K562 (cell line): ENCODE results near the gene CYFIP2. TPM values are rescaled to one million over a fixed set of nuclear protein-coding genes. Genes with fewer than 3 reads are reported as not detected.
A peak's percentile ranks its signal among the peaks of the same experiment; 100 is the strongest.

Source experiments
- ATF1 ChIP-seq, 2 experiments: fragments of 450-650 bp in 1 of 2; IDR thresholded peaks; 2 replicates each; pipeline ENCODE4 v1.6.1; 2016; ENCODE audit warnings: missing compliant biosample characterization in 1 of 2, missing genetic modification characterization in 1 of 2
- ATF3 ChIP-seq, 2 experiments: fragments of 450-650 bp in 1 of 2; sonication (generic) in 1 of 2; formaldehyde crosslinking in 1 of 2; IDR thresholded peaks in 1 of 2; conservative IDR thresholded peaks in 1 of 2; 2 replicates each; pipeline versions ENCODE4 v1.6.1 to v1.8.1; 2016 to 2023; ENCODE audit warnings: mild to moderate bottlenecking in 2 of 2, moderate library complexity in 2 of 2, inconsistent platforms in 1 of 2, missing genetic modification reagents in 1 of 2
- CTCF ChIP-seq, 3 experiments: IDR thresholded peaks in 2 of 3; conservative IDR thresholded peaks in 1 of 3; 2 replicates each; pipeline ENCODE4 v1.5.1; 2011 to 2012; ENCODE audit warnings: low read length in 3 of 3, mild to moderate bottlenecking in 3 of 3, control low read depth in 2 of 3, improper control_type of control experiment in 1 of 3, inconsistent platforms in 1 of 3, low read depth in 1 of 3, mixed read lengths in 1 of 3, moderate library complexity in 1 of 3; ENCODE audit not compliant: insufficient read depth in 2 of 3
- DEAF1 ChIP-seq: fragments of 450-650 bp; formaldehyde crosslinking; IDR thresholded peaks from 2 replicates; pipeline ENCODE4 v1.4.0; 2020; ENCODE audit warnings: mild to moderate bottlenecking, moderate library complexity
- KDM2B ChIP-seq: fragments of 250-450 bp; sonication (Bioruptor Pico); IDR thresholded peaks from 2 replicates; pipeline ENCODE4 v1.8.0; 2021; ENCODE audit warnings: mild to moderate bottlenecking, moderate library complexity
- RAD21 ChIP-seq, 2 experiments: fragments of 250-450 bp in 1 of 2; fragments of 450-650 bp in 1 of 2; sonication (Bioruptor Pico) in 1 of 2; formaldehyde crosslinking in 1 of 2; IDR thresholded peaks in 1 of 2; conservative IDR thresholded peaks in 1 of 2; 2 replicates each; pipeline versions ENCODE4 v1.4.0 to v1.8.0; 2020 to 2022; ENCODE audit warnings: mild to moderate bottlenecking in 2 of 2, moderate library complexity in 1 of 2
- REST ChIP-seq, 2 experiments: fragments of 450-650 bp; formaldehyde crosslinking in 1 of 2; IDR thresholded peaks; 2 replicates each; pipeline versions ENCODE4 v1.4.0 to v1.6.1; 2014 to 2020; ENCODE audit warnings: mild to moderate bottlenecking in 2 of 2, borderline replicate concordance in 1 of 2, low read depth in 1 of 2
- SMARCB1 ChIP-seq: IDR thresholded peaks from 2 replicates; pipeline ENCODE4 v1.6.1; 2011; ENCODE audit warnings: improper control_type of control experiment, low read depth; ENCODE audit not compliant: insufficient read length
- ZKSCAN3 ChIP-seq: fragments of 250-450 bp; sonication (Bioruptor Pico); IDR thresholded peaks from 2 replicates; pipeline ENCODE4 v1.4.0; 2020
- ZNF586 ChIP-seq: fragments of 450-650 bp; formaldehyde crosslinking; conservative IDR thresholded peaks from 2 replicates; pipeline ENCODE4 v1.4.0; 2020; ENCODE audit warnings: mild to moderate bottlenecking, moderate library complexity
- polyA plus RNA-seq, 8 experiments: library from polyadenylated mRNA; depleted of rRNA in 4 of 8; stranded (reverse) in 5 of 8; unstranded in 3 of 8; fragments of >200 nt; fragmentation: Nextera tagmentation in 2 of 8; fragmentation: Illumina TruSeq in 1 of 8; extraction: Ambion mirVana in 2 of 8; extraction: Trizol in 1 of 8; gene quantifications; 2 replicates each; pipeline versions ENCODE4 v1.2.1 to v1.2.3, GENCODE V29; 2011 to 2014; ENCODE audit warnings: inconsistent platforms in 1 of 8, missing spikeins in 1 of 8
- total RNA-seq, 7 experiments: library from RNA; depleted of rRNA in 6 of 7; stranded (reverse); fragments of >200 nt in 6 of 7; fragmentation: Illumina TruSeq in 2 of 7; extraction: Trizol in 2 of 7; gene quantifications; 2 replicates each; pipeline versions ENCODE4 v1.2.1 to v1.2.3, GENCODE V29; 2011 to 2021; ENCODE audit warnings: low replicate concordance in 1 of 7

CYFIP2 gene
- total and polyA plus RNA-seq, 9 of the 15 experiments (the other 6 are each of a cell fraction or from before 2014, with no cell fraction given): 0.76 to 2.9 (median 1.4) TPM; not detected in 1

- no peak for TF ChIP-seq ATF1 (CRISPR knock-in tag; IDR thresholded peaks at IDR 0.05)
- TF ChIP-seq ATF1 (tag; IDR thresholded peaks at IDR 0.05): no peak
- TF ChIP-seq ATF3 (IDR thresholded peaks at IDR 0.05): no peak
- no peak for TF ChIP-seq ATF3 (CRISPR knock-in tag; conservative IDR thresholded peaks at IDR 0.05)
- no peak for TF ChIP-seq ZNF586 (CRISPR knock-in tag)
- peak; percentile 75 to 77 for TF ChIP-seq RAD21 (CRISPR knock-in tag; conservative IDR thresholded peaks at IDR 0.05 in 1 of 2, IDR thresholded peaks at IDR 0.05 in 1 of 2)
- TF ChIP-seq SMARCB1: no peak
- peak; percentile 54 to 63 (median 55) for TF ChIP-seq CTCF (IDR thresholded peaks at IDR 0.05 in 2 of 3, conservative IDR thresholded peaks at IDR 0.05 in 1 of 3; ENCODE audit: insufficient read depth in 2 of 3, low read depth in 1 of 3, low read length in 3 of 3)
- TF ChIP-seq REST (IDR thresholded peaks at IDR 0.05; ENCODE audit: borderline replicate concordance): peak; percentile 81
- no peak for TF ChIP-seq REST (CRISPR knock-in tag; IDR thresholded peaks at IDR 0.05; ENCODE audit: low read depth)
- TF ChIP-seq DEAF1 (CRISPR knock-in tag): 0 out of 2 replicates have a peak, but pooled peaks have one; percentile 24
- no peak for TF ChIP-seq ZKSCAN3 (CRISPR knock-in tag)
- TF ChIP-seq KDM2B: no peak
These were observed 165.7 kb downstream of the CYFIP2 start (continued) for GRCh38 chr5:157431544-157432200.
